Measurements from ENCODE around the gene LLGL2.
"Not testable (repeated sequence)": the region's sequence is repeated elsewhere in the genome, so short reads cannot be mapped to it uniquely, and the experiment has no call there.

The LLGL2 gene

DNA sequence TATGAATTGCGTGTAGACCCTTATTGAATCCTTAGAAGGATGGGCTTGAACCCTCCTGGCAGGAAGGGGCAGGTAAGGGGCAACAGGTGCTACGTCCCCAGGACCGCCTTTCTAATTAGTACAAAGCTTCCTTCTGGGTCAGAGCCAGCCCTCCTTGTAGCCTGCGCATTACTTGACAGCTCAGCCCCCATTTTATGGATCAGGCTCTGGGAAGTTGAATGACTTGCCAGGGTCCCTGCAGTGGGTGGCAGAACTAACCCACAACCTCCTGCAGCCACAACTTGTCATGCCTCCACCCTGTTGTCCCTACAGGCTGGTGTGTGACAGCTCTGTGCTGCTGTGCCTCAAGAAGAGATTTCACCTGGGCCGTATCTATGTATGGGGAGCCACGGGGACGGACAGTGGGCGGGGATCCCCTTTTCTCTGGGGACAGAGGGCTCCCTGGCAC lies 64.8 kb downstream of the LLGL2 start:
- DNase-seq (ENCODE audit: low spot score), result no peak

DNA sequence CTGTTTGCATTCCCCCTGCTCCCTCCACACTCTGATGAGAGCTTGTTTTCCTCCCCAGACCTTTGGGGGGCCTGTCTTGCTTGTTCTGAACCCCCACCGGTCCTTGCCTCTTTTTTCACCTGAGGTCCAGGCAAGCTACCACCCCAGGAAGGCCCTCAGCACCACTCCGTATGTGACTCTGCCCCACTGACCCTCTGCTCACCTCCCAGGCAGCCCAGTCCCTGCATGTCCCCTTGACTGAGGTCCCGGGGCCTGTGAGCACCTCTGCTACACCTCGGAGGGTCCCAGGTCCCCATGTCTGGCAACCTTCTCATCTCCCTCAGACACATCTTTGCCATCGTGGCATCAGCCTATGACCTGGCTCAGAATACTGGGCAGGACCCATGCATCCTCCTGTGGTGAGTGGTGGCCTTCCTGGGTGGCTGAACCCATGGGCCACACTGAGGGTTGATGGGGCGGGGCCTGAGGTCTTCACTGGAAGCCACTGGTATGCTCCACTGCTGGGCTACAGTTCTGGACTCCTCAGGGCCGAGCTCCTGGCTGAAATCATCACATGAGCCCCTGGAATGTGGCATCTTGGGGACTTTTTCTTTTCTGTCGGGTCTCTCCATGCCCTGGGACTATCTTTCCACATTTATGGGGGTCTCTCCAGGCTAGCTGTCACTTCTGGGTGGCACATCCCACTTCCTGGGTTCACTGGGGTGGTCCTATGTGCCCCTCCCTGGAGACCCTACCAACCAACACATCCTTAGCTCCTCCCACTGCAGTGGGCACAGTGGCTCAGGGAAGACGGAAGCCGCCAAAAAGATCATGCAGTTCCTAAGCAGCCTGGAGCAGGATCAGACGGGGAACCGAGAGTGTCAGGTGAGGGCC lies 65.6 kb downstream of the LLGL2 start:
- DNase-seq (ENCODE audit: low spot score), result no peak

DNA sequence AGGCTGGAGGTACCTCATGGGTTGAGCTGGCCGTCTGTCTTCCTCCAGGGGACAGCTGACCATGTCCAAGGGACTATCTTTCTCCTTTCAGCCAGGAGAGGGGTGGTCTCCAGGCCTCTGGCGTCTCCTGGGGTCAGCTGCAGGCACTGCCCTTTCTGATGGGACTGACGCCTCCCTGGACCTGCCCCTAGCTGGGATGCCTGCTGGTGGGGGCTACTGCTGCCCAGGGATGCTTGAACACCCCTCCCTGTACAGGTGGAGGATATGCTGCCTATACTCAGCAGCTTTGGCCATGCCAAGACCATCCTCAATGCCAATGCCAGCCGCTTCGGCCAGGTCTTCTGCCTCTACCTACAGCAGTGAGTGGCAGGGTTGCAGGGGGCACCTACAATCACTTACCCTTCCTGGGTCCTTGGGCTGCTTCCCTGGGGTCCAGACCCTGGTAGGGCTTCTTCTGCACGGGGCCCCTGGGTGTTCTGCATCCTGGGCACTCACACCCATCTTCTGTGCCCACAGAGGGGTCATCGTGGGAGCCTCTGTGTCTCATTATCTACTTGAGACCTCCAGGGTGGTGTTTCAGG lies 66.3 kb downstream of the LLGL2 start:
- DNase-seq (ENCODE audit: low spot score), result no peak

DNA sequence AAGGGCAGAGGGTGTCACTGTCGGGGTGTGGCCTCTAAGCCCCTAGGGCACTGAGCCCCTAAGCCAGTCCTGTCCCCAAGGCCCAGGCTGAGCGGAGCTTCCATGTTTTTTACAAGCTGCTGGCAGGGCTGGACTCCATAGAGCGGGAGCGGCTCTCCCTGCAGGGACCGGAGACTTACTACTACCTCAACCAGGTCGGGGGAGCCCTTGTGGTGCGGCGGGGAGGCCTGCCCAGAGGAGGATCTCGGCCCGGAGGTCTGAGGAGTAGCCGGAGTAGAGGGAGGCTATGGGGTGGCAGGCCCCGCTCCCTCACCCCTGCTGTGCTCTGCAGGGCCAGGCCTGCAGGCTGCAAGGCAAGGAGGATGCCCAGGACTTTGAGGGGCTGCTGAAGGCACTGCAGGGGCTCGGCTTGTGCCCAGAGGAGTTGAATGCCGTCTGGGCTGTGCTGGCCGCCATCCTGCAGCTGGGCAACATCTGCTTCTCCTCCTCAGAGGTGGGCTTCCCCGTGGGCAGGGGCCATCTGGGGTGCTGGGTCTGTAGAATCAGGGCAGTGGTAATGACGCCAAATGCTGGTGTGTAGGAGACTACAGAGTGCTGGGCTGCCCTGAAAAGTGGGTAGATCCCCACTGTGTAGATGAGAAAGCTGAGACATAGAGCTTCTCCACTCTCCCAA lies 67.0 kb downstream of the LLGL2 start:
- DNase-seq (ENCODE audit: low spot score), result no peak

DNA sequence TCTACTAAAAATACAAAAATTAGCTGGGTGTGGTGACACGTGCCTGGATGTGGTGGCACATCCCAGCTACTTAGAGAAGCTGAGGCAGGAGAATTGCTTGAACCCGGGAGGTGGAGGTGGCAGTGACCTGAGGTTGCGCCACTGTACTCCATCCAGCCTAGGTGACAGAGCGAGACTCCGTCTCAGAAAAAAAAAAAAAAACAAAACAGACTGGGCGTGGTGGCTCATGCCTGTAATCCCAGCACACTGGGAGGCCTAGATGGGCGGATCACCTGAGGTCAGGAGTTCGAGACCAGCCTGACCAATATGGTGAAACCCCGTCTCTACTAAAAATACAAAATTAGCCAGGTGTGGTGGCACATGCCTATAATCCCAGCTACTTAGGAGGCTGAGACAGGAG lies 67.9 kb downstream of the LLGL2 start:
- DNase-seq (ENCODE audit: low spot score), result not testable (repeated sequence)

DNA sequence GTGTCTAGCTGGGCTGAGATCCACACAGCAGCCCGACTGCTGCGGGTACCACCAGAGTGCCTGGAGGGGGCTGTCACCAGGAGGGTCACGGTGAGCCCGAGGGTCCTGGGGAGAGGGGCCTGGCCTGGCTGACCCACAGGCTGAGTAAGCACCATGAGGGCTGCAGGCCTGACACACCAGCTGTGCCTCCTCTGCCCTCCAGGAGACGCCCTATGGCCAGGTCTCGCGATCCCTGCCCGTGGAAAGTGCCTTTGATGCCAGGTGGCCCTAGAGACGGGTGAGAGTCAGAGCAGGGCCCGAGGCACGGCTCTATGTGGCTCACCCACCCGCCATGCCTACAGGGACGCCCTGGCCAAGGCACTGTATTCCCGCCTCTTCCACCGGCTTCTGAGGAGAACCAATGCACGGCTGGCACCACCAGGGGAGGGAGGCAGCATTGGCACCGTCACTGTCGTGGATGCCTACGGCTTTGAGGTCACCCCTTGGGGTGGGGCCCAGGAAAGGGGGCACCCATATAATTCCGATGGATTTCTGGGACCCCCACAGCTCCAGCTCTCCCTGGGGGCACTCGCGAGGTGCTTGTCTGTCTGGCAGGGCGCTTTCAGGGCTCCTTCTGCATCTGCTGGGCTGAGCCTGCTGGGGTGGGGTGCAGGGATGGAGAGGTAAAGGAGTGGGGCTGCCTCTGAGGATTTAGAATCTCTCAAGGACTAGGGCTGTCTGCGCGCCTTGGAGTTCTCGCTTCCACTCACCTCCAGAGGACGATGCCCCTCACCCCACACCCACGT lies 69.2 kb downstream of the LLGL2 start:
- DNase-seq (ENCODE audit: low spot score), result no peak

DNA sequence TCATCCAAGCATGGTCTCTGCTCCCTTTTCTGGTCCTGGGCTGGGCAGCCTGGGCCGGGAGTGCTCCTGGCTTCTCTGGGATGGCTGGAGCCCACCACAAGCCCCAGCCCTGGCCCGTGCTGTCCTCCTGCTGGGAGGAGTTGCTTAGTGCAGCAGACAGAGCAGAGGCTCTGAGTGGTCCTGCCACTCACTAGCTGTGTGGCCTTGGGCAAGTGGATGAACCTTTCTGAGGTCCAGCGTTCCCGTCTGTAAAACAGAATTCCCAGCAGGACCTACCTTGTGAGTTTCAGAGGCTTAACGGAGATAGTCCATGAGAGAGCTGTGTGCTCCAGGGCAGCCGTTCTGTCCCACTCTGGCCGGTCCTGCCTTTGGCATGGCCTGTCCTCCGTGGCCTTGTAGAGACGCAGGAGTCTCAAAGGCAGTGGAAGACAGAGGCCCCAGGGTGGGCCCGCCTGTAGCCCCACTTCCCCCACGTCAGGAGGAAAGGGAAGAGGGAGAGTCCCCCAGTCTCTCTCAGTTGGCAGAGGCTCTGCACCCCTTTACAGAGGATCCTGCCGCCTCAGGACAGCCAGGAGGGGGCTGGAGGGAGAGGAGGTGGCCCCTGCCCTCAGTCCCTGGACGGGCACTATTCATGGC lies 69.9 kb downstream of the LLGL2 start:
- DNase-seq (ENCODE audit: low spot score), result no peak

DNA sequence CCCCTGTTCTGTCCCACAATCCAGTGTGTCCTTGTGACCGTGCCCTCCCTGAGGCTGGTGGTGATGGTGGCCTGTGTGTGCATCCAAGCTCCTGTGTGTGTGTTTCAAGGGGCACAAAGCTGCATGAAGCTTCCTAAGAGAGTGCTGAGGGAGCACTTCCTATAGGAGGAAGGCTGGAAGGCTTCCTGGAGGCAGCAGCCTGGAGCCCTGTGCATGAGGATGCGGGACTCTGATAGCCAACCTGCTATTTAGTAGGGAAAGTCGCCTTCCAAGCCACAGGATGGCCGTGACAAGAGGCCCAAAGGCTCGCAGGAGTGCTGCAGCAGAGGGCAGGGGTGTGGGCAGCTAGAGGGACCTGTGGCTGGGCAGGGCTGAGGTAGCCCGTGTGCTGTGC lies 70.4 kb downstream of the LLGL2 start:
- DNase-seq (ENCODE audit: low spot score), result no peak

DNA sequence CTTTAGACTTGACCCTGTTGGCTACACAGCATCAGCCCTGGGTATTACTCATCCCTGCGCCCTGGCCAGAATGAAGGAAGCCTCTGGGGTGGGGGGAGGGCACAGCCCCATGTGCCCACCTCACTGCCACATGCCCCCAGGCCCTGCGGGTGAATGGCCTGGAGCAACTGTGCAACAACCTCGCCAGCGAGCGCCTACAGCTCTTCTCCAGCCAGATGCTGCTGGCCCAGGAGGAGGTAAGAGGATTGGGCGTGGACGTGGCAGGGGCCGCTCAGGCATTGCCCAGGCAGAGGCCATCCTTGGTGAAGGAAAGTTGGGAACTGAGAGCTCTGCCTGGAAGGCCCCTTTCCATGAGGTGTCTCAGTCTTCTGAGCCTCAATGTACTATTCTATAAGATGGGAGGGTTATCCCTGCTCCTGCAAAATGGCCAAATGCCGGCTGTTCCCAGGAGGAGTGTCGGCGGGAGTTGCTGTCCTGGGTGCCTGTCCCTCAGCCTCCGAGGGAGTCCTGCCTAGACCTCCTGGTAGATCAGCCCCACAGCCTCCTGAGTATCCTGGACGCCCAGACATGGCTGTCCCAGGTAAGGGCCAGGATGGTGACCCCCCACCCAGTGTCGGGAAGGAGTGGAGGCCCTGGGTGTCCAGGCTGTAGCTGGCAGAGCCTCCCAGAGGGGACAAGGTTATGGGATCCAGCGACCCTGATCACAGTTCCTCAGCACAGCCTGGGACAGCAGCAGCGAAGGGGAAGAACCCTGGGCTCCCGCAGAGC lies 71.0 kb downstream of the LLGL2 start:
- DNase-seq (ENCODE audit: low spot score), result no peak

DNA sequence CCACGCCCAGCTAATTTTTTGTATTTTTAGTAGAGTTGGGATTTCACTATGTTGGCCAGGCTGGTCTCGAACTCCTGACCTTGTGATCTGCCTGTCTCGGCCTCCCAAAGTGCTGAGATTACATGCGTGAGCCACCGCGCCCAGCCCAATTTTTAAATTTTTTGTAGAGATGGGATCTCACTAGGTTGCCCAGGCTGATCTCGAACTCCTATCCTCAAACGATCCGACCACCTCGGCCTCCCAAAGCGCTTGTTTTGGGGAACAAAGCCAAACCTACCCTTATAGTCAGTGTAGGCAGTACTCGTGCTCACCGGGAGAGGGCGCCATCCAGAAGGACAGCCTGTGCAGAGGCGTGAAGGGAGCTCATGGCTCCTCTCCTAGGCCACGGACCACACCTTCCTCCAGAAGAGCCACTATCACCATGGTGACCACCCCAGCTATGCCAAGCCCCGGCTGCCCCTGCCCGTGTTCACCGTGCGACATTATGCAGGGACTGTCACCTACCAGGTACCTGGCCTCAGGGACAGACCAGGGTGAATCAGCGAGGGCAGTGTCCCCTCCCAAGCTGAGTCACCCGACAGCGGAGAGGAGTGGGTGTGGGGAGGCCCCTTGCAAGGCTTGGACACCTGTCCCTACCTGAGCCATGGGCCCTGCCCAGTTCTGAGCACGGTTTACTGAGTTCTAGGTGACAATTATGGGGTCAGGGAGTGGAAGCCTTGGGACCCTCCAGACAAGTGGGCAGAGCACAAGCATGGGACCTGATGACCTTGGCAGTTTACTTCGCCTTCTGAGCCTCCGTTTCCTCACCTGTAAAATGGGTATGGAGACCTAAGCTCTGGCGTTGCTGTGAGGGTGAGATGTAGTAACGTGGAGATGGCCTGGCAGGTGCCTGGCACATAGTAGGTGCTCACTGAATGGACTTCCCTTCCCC lies 75.8 kb downstream of the LLGL2 start:
- DNase-seq (ENCODE audit: low spot score), result peak; percentile 99

DNA sequence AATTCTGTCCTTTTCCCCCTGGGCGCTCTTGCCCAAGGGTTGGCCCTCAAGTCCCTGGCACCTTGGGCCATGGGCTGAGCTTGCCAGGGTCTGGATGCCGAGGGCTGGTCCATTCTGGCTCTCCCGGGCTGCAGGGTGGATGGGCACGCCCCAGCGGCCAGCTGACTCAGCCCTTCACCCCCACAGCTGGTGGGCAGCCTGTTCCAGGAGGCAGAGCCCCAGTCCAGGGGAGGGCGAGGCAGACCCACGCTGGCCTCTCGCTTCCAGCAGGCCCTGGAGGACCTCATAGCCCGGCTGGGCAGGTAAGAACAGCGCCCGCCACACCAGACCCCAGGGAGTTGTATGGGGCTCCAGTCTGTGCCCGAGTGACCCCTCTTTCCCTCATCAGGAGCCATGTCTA lies 77.1 kb downstream of the LLGL2 start:
- no peak for DNase-seq (ENCODE audit: low spot score)

DNA sequence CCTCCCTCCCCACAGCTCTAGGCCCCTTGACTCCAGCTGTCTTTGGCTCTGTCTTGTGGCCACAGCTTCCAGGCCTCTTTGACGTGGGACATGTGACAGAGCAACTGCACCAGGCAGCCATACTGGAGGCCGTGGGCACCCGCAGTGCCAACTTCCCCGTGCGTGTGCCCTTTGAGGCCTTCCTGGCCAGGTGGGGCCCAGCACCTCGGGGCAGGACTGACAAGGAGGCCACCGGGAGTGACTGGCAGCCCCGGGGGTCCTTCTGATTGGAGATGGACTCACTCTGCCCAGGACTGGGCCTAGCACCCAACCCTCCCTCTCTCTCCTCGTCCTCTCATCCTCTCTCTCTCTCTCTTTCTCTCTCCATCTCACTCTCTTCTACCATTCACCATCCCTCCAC lies 77.6 kb downstream of the LLGL2 start:
- no peak for DNase-seq (ENCODE audit: low spot score)

DNA sequence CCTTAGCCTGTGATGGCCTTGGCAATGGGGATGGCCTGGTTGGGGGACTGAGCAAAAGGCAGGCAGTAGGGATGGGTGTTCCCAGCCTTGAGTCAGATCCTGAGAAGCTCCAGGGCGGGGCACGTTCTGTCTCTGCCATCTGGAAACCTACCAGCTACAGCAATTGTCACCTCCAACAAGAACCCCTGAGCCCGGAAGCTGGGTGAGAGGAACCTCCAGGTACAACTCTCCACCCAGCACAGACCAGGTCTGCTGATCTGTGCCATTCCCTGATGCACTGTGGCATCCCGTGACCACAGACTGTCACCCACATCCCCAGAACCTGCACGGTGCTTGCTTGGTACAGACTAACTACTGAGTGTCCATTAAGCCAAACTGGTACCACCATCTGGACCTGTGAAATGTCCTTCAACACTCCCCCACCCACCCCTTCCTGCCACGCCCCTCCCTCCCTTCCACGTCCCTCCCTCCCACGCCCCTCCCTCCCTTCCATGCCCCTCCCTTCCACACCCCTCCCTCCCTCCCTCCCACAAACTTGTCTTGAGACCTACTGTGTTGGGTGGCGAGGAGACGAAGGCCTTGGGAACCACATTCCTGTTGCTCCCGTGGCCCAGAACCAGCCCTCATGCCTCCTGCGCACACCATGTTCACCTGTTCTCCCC lies 78.7 kb downstream of the LLGL2 start:
- DNase-seq (ENCODE audit: low spot score), result peak; percentile 75

DNA sequence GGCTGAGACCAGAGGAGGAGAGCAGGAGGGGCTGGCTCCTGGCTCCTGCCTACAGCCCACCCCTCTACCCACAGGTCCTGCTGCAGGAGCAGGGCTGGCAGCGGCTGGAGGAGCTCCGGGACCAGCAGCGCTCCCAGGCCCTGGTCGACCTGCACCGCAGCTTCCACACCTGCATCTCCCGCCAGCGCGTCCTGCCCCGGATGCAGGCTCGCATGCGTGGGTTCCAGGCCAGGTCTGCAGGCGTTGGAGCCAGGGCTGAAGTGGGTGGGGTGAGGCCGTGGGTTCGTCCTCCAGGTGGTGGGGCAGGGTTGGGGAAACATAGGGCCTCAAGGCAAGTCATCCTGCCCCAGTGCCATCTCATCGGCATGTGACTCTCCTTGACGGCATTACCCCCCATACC lies 80.3 kb downstream of the LLGL2 start:
- no peak for DNase-seq (ENCODE audit: low spot score)

DNA sequence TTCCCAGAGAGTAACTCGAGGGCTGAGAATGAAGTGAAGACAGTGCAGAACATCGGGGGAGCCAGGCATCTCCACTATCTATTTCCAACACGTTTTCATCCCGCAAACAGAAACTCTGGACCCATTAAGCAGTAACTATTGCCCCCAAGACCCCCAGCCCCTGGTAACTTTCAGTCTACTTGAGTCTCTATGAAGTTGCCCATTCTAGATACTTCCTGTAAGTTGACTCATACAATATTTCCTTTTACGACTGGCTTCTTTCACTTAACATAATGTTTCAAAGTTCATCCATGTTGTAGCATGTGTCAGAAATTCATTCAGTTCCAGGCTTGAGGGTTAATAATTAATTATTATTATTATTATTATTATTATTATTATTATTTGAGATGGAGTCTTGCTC lies 81.6 kb downstream of the LLGL2 start:
- DNase-seq (ENCODE audit: low spot score), result no peak

DNA sequence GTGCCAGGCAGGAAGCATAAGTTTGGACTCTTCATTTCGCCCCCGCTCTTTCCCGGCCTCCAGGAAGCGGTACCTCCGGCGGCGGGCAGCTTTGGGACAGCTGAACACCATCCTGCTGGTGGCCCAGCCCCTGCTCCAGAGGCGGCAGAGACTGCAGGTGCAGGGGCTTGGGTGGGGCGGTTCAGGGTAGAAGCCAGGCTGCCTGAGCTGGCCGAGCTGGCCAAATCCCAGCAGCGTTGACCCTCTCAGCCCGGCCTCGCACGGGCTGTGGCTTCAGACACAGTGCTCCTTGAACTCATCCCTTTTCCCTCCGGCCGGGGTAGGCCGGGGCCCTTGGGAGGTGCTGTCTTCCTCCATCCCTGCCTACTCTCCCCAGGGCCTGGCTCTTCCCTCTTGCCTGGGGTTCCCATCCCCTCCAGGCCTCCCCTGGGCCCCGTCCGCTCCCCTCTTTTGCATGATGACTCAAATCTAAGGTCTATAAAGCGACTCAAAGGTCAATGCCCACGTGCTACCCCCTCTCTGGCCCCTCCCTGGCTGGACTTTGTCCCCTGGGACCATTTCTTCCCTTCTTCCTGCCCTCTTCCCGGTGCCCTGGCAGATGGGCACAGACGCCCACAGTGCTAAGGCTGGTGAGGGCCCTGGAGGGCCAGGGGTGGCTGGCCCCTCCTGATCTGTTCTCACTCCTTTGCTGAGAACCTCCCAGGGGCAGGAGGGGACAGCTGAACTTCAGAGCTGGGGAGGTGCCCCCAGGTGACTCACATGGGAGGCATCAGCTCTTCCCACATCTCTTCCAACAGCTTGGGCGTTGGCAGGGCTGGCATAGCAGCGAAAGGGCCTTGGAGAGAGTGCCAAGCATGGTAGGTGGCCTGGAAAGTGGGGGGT lies 84.8 kb downstream of the LLGL2 start:
- peak; percentile 95 for DNase-seq (ENCODE audit: low spot score)

DNA sequence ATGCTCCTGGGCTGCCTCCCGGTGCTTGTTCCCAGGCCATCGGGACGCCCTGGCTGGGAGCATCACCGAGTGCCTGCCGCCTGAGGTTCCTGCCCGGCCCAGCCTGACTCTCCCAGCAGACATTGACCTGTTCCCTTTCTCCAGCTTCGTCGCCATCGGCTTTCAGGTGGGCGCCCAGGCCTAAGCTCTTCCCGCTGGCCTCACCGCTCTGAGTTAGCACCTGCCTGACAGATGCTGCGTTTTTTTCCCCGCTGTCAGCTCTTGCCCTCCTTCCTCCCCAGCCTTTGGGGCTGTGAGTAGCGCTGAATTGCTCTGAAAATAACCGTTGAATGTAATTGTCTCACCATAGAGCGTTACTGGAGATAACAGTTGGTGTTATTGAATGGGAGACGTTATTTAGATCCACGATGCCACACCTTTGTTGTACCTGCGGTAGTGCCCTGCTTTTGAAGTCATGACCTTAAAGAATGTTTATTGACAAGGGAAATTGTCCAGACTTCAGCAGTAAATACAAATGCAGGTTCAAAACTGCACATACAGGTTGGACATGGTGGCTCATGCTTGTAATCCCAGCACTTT lies 86.4 kb downstream of the LLGL2 start:
- DNase-seq (ENCODE audit: low spot score), result peak; percentile 90

Data from SW480 (cell line).